Measurements from ENCODE around the gene RNF214. TPM values are rescaled to one million over a fixed set of nuclear protein-coding genes. Genes with fewer than 3 reads are reported as not detected.

The RNF214 gene
- total RNA-seq, 1 experiment from 2014 or later: 7.4 TPM

DNA sequence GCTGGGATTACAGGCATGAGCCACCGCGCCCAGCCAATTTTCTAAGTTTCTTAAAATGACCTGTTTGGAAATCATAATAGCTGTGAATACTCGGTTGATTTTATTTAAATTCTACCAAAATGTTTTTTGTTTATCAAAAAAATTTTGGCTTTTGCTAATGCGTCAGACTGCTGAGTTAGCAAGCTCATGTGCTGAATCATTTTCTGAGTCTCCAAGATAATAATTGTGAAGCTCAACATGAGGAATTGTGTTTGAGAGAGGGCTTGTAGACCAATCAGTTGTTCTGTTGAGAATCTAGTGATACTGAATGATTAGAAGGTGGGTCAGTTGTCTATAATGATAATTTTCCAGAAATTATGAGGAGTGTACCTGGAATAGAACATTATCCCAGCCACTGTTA lies 15.9 kb downstream of the RNF214 start:
- Histone ChIP-seq H2AFZ (ENCODE audit: low read length) (no peak overlapping the region), H3K36me3 (ENCODE audit: low read depth, low read length) (peaks cover 19% of the 10 kb centered on the region; the same call in 1 of the 2 replicates), H3K27ac (ENCODE audit: low read length) (no peak overlapping the region), H3K4me3 (ENCODE audit: low read length) (no peak overlapping the region), H4K20me1 (ENCODE audit: low read length) (no peaks in the 10 kb centered on the region), H3K27me3 (ENCODE audit: low read length) (no peaks in the 10 kb centered on the region), H3K9me3 (ENCODE audit: low read length) (no peaks in the 10 kb centered on the region), H3K79me2 (ENCODE audit: low read length) (no peaks in the 10 kb centered on the region), H3K9ac (ENCODE audit: low read length) (no peak overlapping the region), H3K4me2 (ENCODE audit: low read length) (no peak overlapping the region), H3F3A (ENCODE audit: low read length, unreplicated experiment) (no peaks in the 10 kb centered on the region), H3K4me1 (ENCODE audit: insufficient read depth, low read length) (no peaks in the 10 kb centered on the region), H3K9me2 (replicated peaks; ENCODE audit: low read length) (no peaks in the 10 kb centered on the region)
- TF ChIP-seq EZH2phosphoT487 (IDR thresholded peaks at IDR 0.05; ENCODE audit: borderline replicate concordance, low read length) (no peak), EZH2 (IDR thresholded peaks at IDR 0.05; ENCODE audit: low read length, unreplicated experiment) (no peak)
- TF ChIP-seq, protein P1, sequence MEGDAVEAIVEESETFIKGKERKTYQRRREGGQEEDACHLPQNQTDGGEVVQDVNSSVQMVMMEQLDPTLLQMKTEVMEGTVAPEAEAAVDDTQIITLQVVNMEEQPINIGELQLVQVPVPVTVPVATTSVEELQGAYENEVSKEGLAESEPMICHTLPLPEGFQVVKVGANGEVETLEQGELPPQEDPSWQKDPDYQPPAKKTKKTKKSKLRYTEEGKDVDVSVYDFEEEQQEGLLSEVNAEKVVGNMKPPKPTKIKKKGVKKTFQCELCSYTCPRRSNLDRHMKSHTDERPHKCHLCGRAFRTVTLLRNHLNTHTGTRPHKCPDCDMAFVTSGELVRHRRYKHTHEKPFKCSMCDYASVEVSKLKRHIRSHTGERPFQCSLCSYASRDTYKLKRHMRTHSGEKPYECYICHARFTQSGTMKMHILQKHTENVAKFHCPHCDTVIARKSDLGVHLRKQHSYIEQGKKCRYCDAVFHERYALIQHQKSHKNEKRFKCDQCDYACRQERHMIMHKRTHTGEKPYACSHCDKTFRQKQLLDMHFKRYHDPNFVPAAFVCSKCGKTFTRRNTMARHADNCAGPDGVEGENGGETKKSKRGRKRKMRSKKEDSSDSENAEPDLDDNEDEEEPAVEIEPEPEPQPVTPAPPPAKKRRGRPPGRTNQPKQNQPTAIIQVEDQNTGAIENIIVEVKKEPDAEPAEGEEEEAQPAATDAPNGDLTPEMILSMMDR (conservative IDR thresholded peaks at IDR 0.05; ENCODE audit: low read depth, low read length): no peak
- ChIA-PET POLR2A (ENCODE audit: unreplicated experiment) (no interaction called here), CTCF (no interaction called here)
- intact Hi-C loops (cut with micrococcal nuclease): no loop called here
- BruUV-seq (replicated peaks): no TSS peak
- no peak for DNase-seq
- no peak for ATAC-seq

DNA sequence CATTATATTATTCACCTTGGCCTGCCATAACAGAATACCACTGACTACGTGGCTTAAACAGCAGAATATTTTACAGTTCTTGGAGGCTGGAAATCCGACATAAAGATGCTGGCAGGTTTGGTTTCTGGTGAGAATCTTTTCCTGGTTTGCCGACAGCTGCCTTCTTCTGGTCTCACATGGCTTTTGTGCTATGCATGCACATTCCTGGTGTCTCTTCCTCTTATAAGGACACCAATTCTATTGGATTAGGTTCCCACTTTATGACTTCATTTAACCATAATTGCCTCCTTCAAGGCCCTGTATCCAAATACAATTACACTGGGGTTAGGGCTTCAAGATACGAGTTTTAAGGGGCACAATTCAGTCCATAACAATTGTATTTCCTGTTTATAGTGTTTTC lies 17.1 kb downstream of the RNF214 start:
- ATAC-seq: no peak
- no peak overlapping the region for H3K4me2 ChIP-seq (ENCODE audit: low read length)
- CTCF ChIA-PET: no interaction called here

DNA sequence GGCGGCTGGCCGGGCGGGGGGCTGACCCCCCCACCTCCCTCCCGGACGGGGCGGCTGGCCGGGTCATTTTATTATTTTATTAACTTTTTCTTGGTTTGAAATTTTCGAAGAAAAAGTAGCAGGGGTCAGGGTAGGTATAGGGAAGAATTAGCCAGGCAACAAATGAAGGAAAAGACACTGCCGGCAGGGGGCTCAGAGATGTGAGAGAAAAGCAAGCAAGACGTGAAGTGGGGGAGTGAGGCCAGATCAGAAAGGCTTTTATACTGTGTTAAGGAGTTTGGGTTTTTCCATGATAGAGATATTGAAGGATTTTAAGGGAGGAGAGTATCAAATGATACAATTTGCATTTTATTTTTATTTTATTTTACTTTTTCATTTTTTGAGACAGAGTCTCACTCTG lies 19.0 kb downstream of the RNF214 start:
- ATAC-seq (no peak), DNase-seq (no peak)
- no TSS peak for BruUV-seq (replicated peaks)
- Histone ChIP-seq H3K79me2 (ENCODE audit: low read length) (no peaks in the 10 kb centered on the region), H3K36me3 (ENCODE audit: low read depth, low read length) (peaks cover 7% of the 10 kb centered on the region; the same call in 1 of the 2 replicates), H3K9ac (ENCODE audit: low read length) (no peak overlapping the region), H3K4me3 (ENCODE audit: low read length) (no peak overlapping the region), H4K20me1 (ENCODE audit: low read length) (no peaks in the 10 kb centered on the region), H3K27me3 (ENCODE audit: low read length) (no peaks in the 10 kb centered on the region), H2AFZ (ENCODE audit: low read length) (no peak overlapping the region), H3F3A (ENCODE audit: low read length, unreplicated experiment) (no peaks in the 10 kb centered on the region), H3K4me2 (ENCODE audit: low read length) (no peak overlapping the region), H3K27ac (ENCODE audit: low read length) (no peak overlapping the region), H3K4me1 (ENCODE audit: insufficient read depth, low read length) (peaks cover 10% of the 10 kb centered on the region), H3K9me3 (ENCODE audit: low read length) (no peaks in the 10 kb centered on the region), H3K9me2 (replicated peaks; ENCODE audit: low read length) (no peaks in the 10 kb centered on the region)
- intact Hi-C loops (cut with micrococcal nuclease): no loop called here
- CTCF ChIA-PET: no interaction called here
- POLR2A ChIA-PET (ENCODE audit: unreplicated experiment): no interaction called here
- no peak for TF ChIP-seq EZH2 (IDR thresholded peaks at IDR 0.05; ENCODE audit: low read length, unreplicated experiment)
- TF ChIP-seq EZH2phosphoT487 (IDR thresholded peaks at IDR 0.05; ENCODE audit: borderline replicate concordance, low read length): no peak
- TF ChIP-seq, protein P1 (conservative IDR thresholded peaks at IDR 0.05; ENCODE audit: low read depth, low read length): no peak

More for the DNA sequence above, 17.1 kb downstream of the RNF214 start:
- H3K9ac ChIP-seq (ENCODE audit: low read length): no peak overlapping the region
- H3K36me3 ChIP-seq (ENCODE audit: low read depth, low read length): peaks cover 15% of the 10 kb centered on the region; the same call in 1 of the 2 replicates
- no peaks in the 10 kb centered on the region for H3K4me1 ChIP-seq (ENCODE audit: insufficient read depth, low read length)
- no TSS peak for BruUV-seq (replicated peaks)
- POLR2A ChIA-PET (ENCODE audit: unreplicated experiment): no interaction called here
- no peak overlapping the region for H3K4me3 ChIP-seq (ENCODE audit: low read length)
- H4K20me1 ChIP-seq (ENCODE audit: low read length): no peaks in the 10 kb centered on the region
- H3K27ac ChIP-seq (ENCODE audit: low read length): no peak overlapping the region
- H3K79me2 ChIP-seq (ENCODE audit: low read length): no peaks in the 10 kb centered on the region
- no peaks in the 10 kb centered on the region for H3F3A ChIP-seq (ENCODE audit: low read length, unreplicated experiment)
- no peaks in the 10 kb centered on the region for H3K9me2 ChIP-seq (replicated peaks; ENCODE audit: low read length)
- intact Hi-C loops (cut with micrococcal nuclease): no loop called here
- H3K9me3 ChIP-seq (ENCODE audit: low read length): no peaks in the 10 kb centered on the region
- no peak for DNase-seq
- TF ChIP-seq EZH2phosphoT487 (IDR thresholded peaks at IDR 0.05; ENCODE audit: borderline replicate concordance, low read length): no peak
- TF ChIP-seq, protein P1 (conservative IDR thresholded peaks at IDR 0.05; ENCODE audit: low read depth, low read length): no peak
- no peak for TF ChIP-seq EZH2 (IDR thresholded peaks at IDR 0.05; ENCODE audit: low read length, unreplicated experiment)
- H3K27me3 ChIP-seq (ENCODE audit: low read length): no peaks in the 10 kb centered on the region
- no peak overlapping the region for H2AFZ ChIP-seq (ENCODE audit: low read length)

Measured in PC-3 (cell line).